ENCODE results near the gene B3GNT4. TPM values are rescaled to one million over a fixed set of nuclear protein-coding genes. Genes with fewer than 3 reads are reported as not detected.

The B3GNT4 gene
- total RNA-seq, 1 donor from 2014 or later, result 0.53 TPM

- DNase-seq (ENCODE audit: low read depth) (no peak), FAIRE-seq (no peak)
- Histone ChIP-seq H3K36me3 (ENCODE audit: control insufficient read depth, insufficient read depth, low read length) (no peaks in the 10 kb centered on the region), H3K4me3 (ENCODE audit: low read depth, low read length) (no peak overlapping the region), H3K27me3 (ENCODE audit: control insufficient read depth, insufficient read depth, low read length) (no peaks in the 10 kb centered on the region)
- no peak for TF ChIP-seq CTCF (IDR thresholded peaks at IDR 0.05; ENCODE audit: insufficient read depth, low read length, severe bottlenecking)
These were observed 41.8 kb upstream of the B3GNT4 start for GRCh38 chr12:122161682-122162081.

GRCh38 chr12:122162976-122163375 lies 40.5 kb upstream of the B3GNT4 start:
- no peak for TF ChIP-seq CTCF (IDR thresholded peaks at IDR 0.05; ENCODE audit: insufficient read depth, low read length, severe bottlenecking)
- Histone ChIP-seq H3K27me3 (ENCODE audit: control insufficient read depth, insufficient read depth, low read length) (no peaks in the 10 kb centered on the region), H3K36me3 (ENCODE audit: control insufficient read depth, insufficient read depth, low read length) (no peaks in the 10 kb centered on the region), H3K4me3 (ENCODE audit: low read depth, low read length) (no peak overlapping the region)
- DNase-seq (ENCODE audit: low read depth) (no peak), FAIRE-seq (no peak)

- Histone ChIP-seq H3K4me3 (ENCODE audit: low read depth, low read length) (no peak overlapping the region), H3K36me3 (ENCODE audit: control insufficient read depth, insufficient read depth, low read length) (no peaks in the 10 kb centered on the region), H3K27me3 (ENCODE audit: control insufficient read depth, insufficient read depth, low read length) (no peaks in the 10 kb centered on the region)
- TF ChIP-seq CTCF (IDR thresholded peaks at IDR 0.05; ENCODE audit: insufficient read depth, low read length, severe bottlenecking), result no peak
- DNase-seq (ENCODE audit: low read depth), result no peak
- no peak for FAIRE-seq
These were observed 36.8 kb upstream of the B3GNT4 start for GRCh38 chr12:122166422-122167349.

- Histone ChIP-seq H3K36me3 (ENCODE audit: control insufficient read depth, insufficient read depth, low read length) (no peaks in the 10 kb centered on the region), H3K27me3 (ENCODE audit: control insufficient read depth, insufficient read depth, low read length) (no peaks in the 10 kb centered on the region), H3K4me3 (ENCODE audit: low read depth, low read length) (no peak overlapping the region)
- TF ChIP-seq CTCF (IDR thresholded peaks at IDR 0.05; ENCODE audit: insufficient read depth, low read length, severe bottlenecking), result no peak
- FAIRE-seq, result no peak
- DNase-seq (ENCODE audit: low read depth), result no peak
These were observed 36.1 kb upstream of the B3GNT4 start for GRCh38 chr12:122167356-122167925.

- H3K36me3 ChIP-seq (ENCODE audit: control insufficient read depth, insufficient read depth, low read length), result no peaks in the 10 kb centered on the region
- FAIRE-seq (no peak), DNase-seq (ENCODE audit: low read depth) (no peak)
- H3K27me3 ChIP-seq (ENCODE audit: control insufficient read depth, insufficient read depth, low read length), result no peaks in the 10 kb centered on the region
- H3K4me3 ChIP-seq (ENCODE audit: low read depth, low read length), result no peak overlapping the region
- TF ChIP-seq CTCF (IDR thresholded peaks at IDR 0.05; ENCODE audit: insufficient read depth, low read length, severe bottlenecking), result no peak
These were observed 35.0 kb upstream of the B3GNT4 start for GRCh38 chr12:122168492-122168891.
